SK-N-MC (cell line): Measurements from ENCODE around the gene SYVN1.

Experiments used
- EZH2 ChIP-seq: fragments of 200-600 bp; sonication (generic); IDR thresholded peaks from one replicate; pipeline ENCODE4 v1.6.1; 2017; ENCODE audit warnings: antibody characterized with exemption
- FOXP2 ChIP-seq: optimal IDR thresholded peaks from 2 replicates; pipeline ENCODE3; 2011; ENCODE audit warnings: mild to moderate bottlenecking, moderate library complexity; ENCODE audit not compliant: insufficient read depth; ENCODE audit errors: extremely low read length, control extremely low read depth
- POLR2AphosphoS5 ChIP-seq: IDR thresholded peaks from 2 replicates; pipeline ENCODE4 v1.6.1; 2012; ENCODE audit warnings: mild to moderate bottlenecking, low read depth, low read length, borderline replicate concordance

DNA sequence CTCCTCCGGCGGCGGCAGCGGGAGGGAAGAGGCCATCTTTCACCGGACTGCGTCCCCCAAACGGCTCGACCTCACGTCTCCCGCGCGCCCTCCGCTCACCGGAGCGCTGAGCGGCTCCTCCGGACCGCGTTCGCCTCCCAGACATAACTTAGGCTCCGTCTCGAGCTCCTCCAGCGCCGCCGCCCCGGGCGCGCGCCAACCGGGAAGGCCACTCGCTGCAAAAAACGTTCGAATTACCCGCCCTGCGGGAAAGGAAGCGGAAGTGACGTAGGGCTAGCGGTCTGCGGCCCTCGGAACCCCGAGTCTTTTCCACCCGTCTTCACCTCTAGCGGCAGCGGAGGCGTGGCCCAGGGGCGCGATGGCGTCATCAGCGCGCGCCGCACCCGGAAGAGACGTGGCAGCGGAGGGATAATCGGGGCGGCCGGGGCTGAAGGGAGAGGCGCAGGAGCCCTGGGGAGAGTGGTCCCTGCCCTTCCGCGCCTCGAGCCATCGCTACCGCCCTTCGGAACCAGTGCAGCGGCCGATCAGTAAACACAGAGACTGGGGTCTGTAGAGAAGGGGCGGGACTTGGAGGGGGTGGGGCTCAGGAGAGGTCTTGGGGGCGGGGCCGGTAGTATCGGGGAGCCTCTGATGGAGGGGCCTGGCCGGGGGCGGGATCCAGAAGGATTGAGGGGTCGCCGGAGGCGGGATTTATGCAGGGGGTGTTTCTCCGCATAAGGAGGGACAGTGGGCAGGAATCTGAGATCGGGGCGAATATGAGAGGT is 50.3 kb downstream of the SYVN1 start, which contains the start of the genes CDCA5 and ZFPL1:
- TF ChIP-seq EZH2 (no peak), POLR2AphosphoS5 (peak; percentile 83; the same call in 1 of the 2 replicates), FOXP2 (no peak)
